Measurements from ENCODE around the gene NAT16. TPM values are rescaled to one million over a fixed set of nuclear protein-coding genes. Genes with fewer than 3 reads are reported as not detected.

NAT16 gene
- total RNA-seq, 1 donor from 2014 or later = 0.16 TPM

DNA sequence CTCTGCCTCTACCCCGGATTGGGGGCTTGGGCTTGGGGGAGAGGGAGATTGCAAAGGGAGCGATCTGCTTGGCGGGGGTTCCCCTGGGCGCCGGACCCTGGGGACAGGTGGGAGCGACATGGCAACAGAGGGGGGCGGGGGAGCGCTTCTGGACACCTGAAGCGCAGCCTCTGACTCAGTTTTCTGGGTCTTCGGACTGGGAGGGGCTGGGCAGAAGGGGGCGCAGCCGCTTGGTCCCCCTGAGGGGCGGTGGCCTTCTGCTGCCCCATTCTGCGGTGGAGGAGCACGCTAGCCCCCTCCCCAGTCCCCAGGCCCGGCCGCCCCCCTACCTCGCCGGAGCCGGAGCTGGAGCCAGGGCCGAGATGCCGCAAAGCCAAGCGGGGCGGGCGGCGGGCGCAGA lies 380 bp downstream of the NAT16 start:
- no peaks in the 10 kb centered on the region for H3K79me2 ChIP-seq (ENCODE audit: insufficient read depth, low read length)
- H3K9me3 Mint-ChIP-seq (ENCODE audit: unreplicated experiment) = no peaks in the 10 kb centered on the region
- H3K36me3 ChIP-seq (ENCODE audit: insufficient read depth, low read length) = no peaks in the 10 kb centered on the region
- no peak overlapping the region for H3K4me3 Mint-ChIP-seq (ENCODE audit: unreplicated experiment)
- peaks cover 44% of the 10 kb centered on the region for H3K27me3 ChIP-seq (ENCODE audit: insufficient read depth, low read length)
- DNase-seq (ENCODE audit: low read depth) (no peak), FAIRE-seq (no peak)
- TF ChIP-seq CTCF (IDR thresholded peaks at IDR 0.05; ENCODE audit: insufficient read depth, low read depth, low read length) = no peak
- no peak for TF ChIP-seq EZH2 (IDR thresholded peaks at IDR 0.05; ENCODE audit: insufficient read depth, low read length)
- no peak overlapping the region for H3K27ac Mint-ChIP-seq (ENCODE audit: unreplicated experiment)
- H2AFZ ChIP-seq (ENCODE audit: low read depth, low read length) = no peak overlapping the region
- no peaks in the 10 kb centered on the region for H3K36me3 Mint-ChIP-seq (ENCODE audit: low read depth, unreplicated experiment)
- no peak overlapping the region for H3K9ac ChIP-seq (ENCODE audit: low read length)
- H3K4me3 ChIP-seq (ENCODE audit: insufficient read depth, low read depth, low read length) = no peak overlapping the region
- no peak overlapping the region for H3K4me2 ChIP-seq (ENCODE audit: low read length)
- H3K4me1 ChIP-seq (ENCODE audit: insufficient read depth, low read length) = peaks cover 2% of the 10 kb centered on the region
- peaks cover 3% of the 10 kb centered on the region for H3K4me1 Mint-ChIP-seq (ENCODE audit: low read depth, unreplicated experiment)
- H3K27ac ChIP-seq (ENCODE audit: low read depth, low read length) = no peak overlapping the region
- no peaks in the 10 kb centered on the region for H3K9me3 ChIP-seq (ENCODE audit: insufficient read depth, low read depth, low read length)
- peaks cover 54% of the 10 kb centered on the region for H3K27me3 Mint-ChIP-seq (ENCODE audit: low read depth, unreplicated experiment)
- H4K20me1 ChIP-seq (ENCODE audit: insufficient read depth, low read length) = no peaks in the 10 kb centered on the region

DNA sequence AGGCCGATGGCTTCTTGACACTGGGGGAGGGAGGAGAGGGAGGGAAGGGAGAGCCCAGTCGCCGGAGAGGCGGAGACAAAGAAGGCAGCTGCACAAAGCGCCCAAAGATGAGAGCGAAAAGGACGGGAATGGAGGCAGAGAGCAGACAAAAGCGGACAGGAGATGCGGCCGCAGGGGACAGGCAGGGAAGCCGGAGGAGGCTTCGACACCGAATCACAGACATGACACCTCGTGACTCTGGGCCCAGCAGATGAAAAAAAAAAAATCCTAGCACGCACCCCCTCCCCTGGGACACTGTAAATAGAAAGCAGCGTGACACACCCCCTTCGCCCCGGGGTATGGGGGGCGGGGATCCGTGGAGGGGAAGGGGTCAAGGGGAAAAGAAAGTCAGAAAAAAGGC lies 976 bp downstream of the NAT16 start:
- peaks cover 2% of the 10 kb centered on the region for H3K4me1 ChIP-seq (ENCODE audit: insufficient read depth, low read length)
- H4K20me1 ChIP-seq (ENCODE audit: insufficient read depth, low read length) = no peaks in the 10 kb centered on the region
- FAIRE-seq (no peak), DNase-seq (ENCODE audit: low read depth) (no peak)
- H3K4me3 ChIP-seq (ENCODE audit: insufficient read depth, low read depth, low read length) = no peak overlapping the region
- Mint-ChIP-seq H3K27me3 (ENCODE audit: low read depth, unreplicated experiment) (peaks cover 59% of the 10 kb centered on the region), H3K27ac (ENCODE audit: unreplicated experiment) (no peak overlapping the region), H3K4me3 (ENCODE audit: unreplicated experiment) (peak overlapping the region; percentile 67), H3K9me3 (ENCODE audit: unreplicated experiment) (no peaks in the 10 kb centered on the region), H3K36me3 (ENCODE audit: low read depth, unreplicated experiment) (no peaks in the 10 kb centered on the region), H3K4me1 (ENCODE audit: low read depth, unreplicated experiment) (peaks cover 2% of the 10 kb centered on the region)
- no peak overlapping the region for H3K9ac ChIP-seq (ENCODE audit: low read length)
- no peaks in the 10 kb centered on the region for H3K36me3 ChIP-seq (ENCODE audit: insufficient read depth, low read length)
- no peak overlapping the region for H2AFZ ChIP-seq (ENCODE audit: low read depth, low read length)
- H3K27ac ChIP-seq (ENCODE audit: low read depth, low read length) = no peak overlapping the region
- peaks cover 50% of the 10 kb centered on the region for H3K27me3 ChIP-seq (ENCODE audit: insufficient read depth, low read length)
- TF ChIP-seq CTCF (IDR thresholded peaks at IDR 0.05; ENCODE audit: insufficient read depth, low read depth, low read length) (no peak), EZH2 (IDR thresholded peaks at IDR 0.05; ENCODE audit: insufficient read depth, low read length) (no peak)
- peaks cover 4% of the 10 kb centered on the region for H3K9me3 ChIP-seq (ENCODE audit: insufficient read depth, low read depth, low read length)
- H3K4me2 ChIP-seq (ENCODE audit: low read length) = peak overlapping the region; percentile 70
- no peaks in the 10 kb centered on the region for H3K79me2 ChIP-seq (ENCODE audit: insufficient read depth, low read length)

DNA sequence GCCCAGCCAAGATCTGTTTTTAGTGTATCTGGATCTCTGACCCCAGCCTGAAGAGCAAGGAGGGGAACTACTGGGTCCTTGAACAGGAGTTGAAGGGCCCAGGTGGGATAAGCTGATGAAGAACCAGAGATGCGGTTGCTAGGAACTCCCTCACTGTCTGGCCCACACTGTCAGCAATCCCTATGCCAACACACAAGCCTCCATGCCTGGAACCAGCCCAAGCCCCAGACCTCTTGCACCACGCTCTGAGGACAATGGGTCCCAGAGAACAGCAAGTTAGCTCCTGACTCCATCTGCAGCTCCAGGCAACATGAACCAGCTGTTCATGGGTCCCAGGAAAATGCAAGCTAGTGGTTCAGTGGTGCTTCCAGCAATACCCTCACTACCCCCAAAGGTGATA lies 2.4 kb downstream of the NAT16 start:
- Histone ChIP-seq H3K79me2 (ENCODE audit: insufficient read depth, low read length) (no peaks in the 10 kb centered on the region), H3K4me2 (ENCODE audit: low read length) (no peak overlapping the region), H4K20me1 (ENCODE audit: insufficient read depth, low read length) (no peaks in the 10 kb centered on the region), H3K4me1 (ENCODE audit: insufficient read depth, low read length) (peaks cover 13% of the 10 kb centered on the region), H3K27ac (ENCODE audit: low read depth, low read length) (no peak overlapping the region), H3K9ac (ENCODE audit: low read length) (no peak overlapping the region), H3K9me3 (ENCODE audit: insufficient read depth, low read depth, low read length) (peaks cover 6% of the 10 kb centered on the region), H3K36me3 (ENCODE audit: insufficient read depth, low read length) (no peaks in the 10 kb centered on the region), H3K27me3 (ENCODE audit: insufficient read depth, low read length) (peaks cover 59% of the 10 kb centered on the region), H2AFZ (ENCODE audit: low read depth, low read length) (no peak overlapping the region), H3K4me3 (ENCODE audit: insufficient read depth, low read depth, low read length) (no peak overlapping the region)
- H3K27ac Mint-ChIP-seq (ENCODE audit: unreplicated experiment) = no peak overlapping the region
- peaks cover 69% of the 10 kb centered on the region for H3K27me3 Mint-ChIP-seq (ENCODE audit: low read depth, unreplicated experiment)
- no peaks in the 10 kb centered on the region for H3K36me3 Mint-ChIP-seq (ENCODE audit: low read depth, unreplicated experiment)
- H3K4me3 Mint-ChIP-seq (ENCODE audit: unreplicated experiment) = no peak overlapping the region
- TF ChIP-seq EZH2 (IDR thresholded peaks at IDR 0.05; ENCODE audit: insufficient read depth, low read length) = no peak
- no peak for TF ChIP-seq CTCF (IDR thresholded peaks at IDR 0.05; ENCODE audit: insufficient read depth, low read depth, low read length)
- peaks cover 2% of the 10 kb centered on the region for H3K4me1 Mint-ChIP-seq (ENCODE audit: low read depth, unreplicated experiment)
- FAIRE-seq (no peak), DNase-seq (ENCODE audit: low read depth) (no peak)
- no peaks in the 10 kb centered on the region for H3K9me3 Mint-ChIP-seq (ENCODE audit: unreplicated experiment)

Data from astrocyte (in vitro differentiated cells and primary cell).